Activated naive CD4-positive, alpha-beta T cell (primary cell): ENCODE data around the gene DYDC2.
"Not testable (repeated sequence)": the region's sequence is repeated elsewhere in the genome, so short reads cannot be mapped to it uniquely, and the experiment has no call there.

ENCODE experiments used
- DNase-seq, 4 experiments: peaks; one replicate each; lab custom pipeline; 2025; lab: John Stamatoyannopoulos, UW

The DYDC2 gene, protein sequence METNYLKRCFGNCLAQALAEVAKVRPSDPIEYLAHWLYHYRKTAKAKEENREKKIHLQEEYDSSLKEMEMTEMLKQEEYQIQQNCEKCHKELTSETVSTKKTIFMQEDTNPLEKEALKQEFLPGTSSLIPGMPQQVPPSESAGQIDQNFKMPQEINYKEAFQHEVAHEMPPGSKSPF

DNA sequence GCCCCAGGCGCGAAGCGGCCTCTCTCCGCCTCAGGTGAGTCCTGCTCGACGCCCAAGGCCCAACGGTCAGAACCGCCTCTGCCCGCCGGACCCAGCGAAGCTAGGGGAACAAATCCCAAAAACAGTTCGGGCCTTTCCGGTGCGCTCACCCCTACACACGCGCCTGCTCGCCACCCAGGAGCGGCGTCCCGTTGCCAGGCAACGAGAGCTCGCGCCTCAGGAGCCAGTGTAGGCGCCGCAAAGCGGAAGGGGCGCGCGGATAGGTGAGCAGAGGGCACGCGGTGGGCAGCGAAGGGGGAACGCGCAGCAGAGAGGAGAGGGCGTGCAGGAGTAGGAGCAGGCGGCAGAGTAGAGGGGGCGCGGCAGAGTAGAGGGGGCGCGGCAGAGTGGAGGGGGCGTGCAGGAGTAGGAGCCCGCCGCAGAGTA is at the start of gene DYDC2, which contains the start of gene DYDC1:
TSS of gene DYDC2 (plus strand) at position 219 of the 426 bp plus-strand sequence. CDS start 5,663 bp downstream, outside the sequence.
TSS of gene DYDC1 (minus strand) at position 193 of the 426 bp plus-strand sequence. CDS start 4,154 bp downstream, outside the sequence.
- peak in 2 of 4 experiments; percentile 14 to 54 for DNase-seq

DNA sequence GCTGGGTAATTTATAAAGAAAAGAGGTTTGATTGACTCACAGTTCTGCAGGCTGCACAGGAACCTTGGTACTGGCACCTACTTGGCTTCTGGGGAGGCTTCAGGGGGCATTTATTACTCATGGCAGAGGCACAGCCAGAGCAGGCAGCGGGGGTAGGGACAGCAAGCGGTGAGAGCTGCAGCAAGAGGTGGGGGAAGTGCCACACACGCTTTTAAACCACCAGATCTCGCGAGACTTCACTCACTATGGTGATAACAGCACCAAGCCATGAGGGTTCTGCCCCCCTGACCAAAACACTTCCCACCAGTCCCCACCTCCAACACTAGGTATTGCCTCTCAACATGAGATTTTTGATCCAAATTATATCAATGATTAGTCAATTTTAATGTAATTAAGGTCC is 43.1 kb upstream of the DYDC2 start:
- DNase-seq, result no peak

- no peak for DNase-seq
Observed at GRCh38 chr10:80315391-80315790, 41.2 kb upstream of the DYDC2 start.

DNA sequence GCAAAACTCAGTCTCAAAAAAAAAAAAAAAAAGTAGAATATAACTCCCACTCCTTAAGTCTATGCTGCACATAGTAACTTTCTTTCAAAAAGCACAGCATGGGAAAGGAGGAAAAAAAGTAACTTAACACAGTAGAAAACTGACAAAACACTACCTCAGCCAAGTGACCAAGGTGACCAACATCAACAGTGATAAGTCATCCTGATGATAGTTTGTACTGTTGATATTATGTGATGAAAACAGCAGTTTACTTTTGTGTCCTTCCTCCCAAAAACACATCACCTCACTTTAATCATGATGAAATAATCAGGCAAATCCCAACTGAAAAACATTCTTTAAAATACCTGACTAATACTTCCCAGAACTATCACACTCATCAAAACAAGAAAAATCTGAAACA is 37.8 kb upstream of the DYDC2 start:
- DNase-seq, result no peak

DNA sequence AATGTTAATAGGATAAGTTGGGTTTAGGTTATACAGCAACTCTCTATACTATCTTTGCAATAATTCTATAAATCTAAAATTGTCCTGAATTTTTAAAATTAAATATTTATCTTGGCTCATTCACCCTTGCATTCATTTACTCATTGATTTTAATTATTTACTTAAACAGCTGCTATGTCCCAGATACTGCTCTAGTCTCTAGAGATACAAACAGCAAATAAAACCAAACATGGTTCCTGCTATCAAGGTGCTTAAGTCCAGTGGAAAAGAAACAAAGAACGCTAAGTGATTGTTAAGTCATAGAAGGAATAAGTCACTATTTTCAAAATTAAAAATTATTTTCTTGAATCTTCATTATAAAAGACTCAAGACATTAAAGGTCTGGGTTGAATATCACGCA is 37.3 kb upstream of the DYDC2 start:
- no peak for DNase-seq

DNA sequence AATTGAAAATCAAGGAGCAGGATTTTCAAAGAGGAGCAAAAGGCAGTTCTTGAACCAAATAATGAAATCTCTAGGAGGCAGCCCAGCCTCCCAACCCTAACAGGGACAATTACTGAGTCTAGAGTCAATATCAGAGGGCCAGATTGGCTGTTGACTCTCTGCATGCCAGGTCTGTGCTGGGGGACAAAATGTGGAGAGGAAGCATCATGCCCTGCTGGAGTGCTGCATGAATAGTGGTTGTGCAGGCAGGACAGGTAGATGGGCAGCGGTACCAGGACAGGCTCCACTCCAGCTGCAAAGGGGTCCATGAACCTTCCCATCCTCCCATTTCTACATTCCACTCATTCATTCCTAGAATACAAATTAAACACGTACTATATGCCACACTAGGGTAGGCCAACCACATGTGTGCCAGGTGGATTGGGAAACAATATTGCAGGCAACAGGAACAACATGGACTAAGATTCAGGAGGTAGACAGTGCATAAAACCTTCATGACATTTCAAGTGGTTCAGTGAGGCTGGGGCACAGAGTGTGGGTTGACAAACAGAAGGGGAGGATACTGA is 36.8 kb upstream of the DYDC2 start:
- DNase-seq, result no peak

- DNase-seq, result no peak
Observed at GRCh38 chr10:80320377-80320776, 36.2 kb upstream of the DYDC2 start.

- DNase-seq, result no peak
Observed at GRCh38 chr10:80321183-80321582, 35.4 kb upstream of the DYDC2 start.

GRCh38 chr10:80322158-80322557 is 34.4 kb upstream of the DYDC2 start:
- DNase-seq, result no peak

DNA sequence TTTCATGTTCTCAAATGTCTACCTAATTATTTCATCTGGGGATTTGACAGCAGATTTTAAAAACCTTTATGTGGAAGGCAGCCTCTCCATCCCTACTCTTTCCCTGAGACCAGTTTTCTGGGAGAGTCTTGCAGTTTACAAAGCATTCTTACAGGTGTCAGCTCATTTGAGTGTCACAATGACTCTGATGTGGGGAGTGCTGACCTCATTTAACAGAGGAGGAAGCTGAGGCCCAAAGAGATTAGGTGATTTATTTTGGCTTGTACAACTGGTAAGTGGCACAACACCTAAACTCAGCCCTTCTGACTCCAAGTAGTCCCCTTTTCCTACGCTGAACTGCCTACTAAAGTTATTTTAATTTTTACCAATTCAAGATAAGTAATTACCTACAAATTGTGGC is 33.9 kb upstream of the DYDC2 start:
- DNase-seq, result no peak

DNA sequence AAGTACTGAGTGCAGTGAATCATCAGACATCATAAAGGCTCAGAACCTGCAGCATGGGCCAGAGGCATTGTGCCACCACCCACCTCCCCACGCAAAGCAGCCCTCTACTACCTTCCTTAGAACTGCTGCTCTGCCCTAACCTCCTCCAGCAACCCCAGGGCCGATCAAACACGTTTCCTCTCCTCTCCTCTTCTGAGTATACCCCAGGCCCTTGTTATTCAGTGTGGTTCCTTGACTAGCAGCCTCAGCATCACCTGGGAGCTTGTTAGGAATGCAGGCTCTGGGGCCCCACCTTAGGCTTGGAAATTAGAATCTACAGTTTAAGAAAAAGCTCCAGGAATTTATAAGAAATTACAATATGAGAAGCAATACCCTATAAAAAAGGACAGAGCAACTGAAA is 33.3 kb upstream of the DYDC2 start:
- no peak for DNase-seq

- DNase-seq, result no peak
Observed at GRCh38 chr10:80324086-80324485, 32.5 kb upstream of the DYDC2 start.

GRCh38 chr10:80324891-80325364 is 31.7 kb upstream of the DYDC2 start:
- no peak for DNase-seq

DNA sequence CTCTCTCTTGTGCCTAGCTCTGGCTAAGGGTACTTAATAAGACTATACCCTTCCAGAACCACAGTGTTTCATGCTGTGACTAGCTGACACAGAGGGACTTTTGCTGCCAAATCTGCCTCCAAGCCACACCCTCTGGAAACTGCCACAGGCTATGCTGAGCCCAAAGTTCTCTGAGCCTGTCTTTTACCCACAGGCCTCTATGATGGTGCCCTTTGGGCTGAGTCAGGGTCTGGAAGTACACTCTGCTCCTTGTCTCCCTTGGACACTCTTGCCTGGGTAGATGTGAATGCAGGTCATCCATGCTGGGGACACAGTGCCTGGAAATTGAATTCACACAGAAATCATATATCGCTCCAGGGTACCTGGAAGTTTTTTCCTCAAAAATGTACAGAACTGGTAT is 22.6 kb upstream of the DYDC2 start:
- no peak for DNase-seq

DNA sequence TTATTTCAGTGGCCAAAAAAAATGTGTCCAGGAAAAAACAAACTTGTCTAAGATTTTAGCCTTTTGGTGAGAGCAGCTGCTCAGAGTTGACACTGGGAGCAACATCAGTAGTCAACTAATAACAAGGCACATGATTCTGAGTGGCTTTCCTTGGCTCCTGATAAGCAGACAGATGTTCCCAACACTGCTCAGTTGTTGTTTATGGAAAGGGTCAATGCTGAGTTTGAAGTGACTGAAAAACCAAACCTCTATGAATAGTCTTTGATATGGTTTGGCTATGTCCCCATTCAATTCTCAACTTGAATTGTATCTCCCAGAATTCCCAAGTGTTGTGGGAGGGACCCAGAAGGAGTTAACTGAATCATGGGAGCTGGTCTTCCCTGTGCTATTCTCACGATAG is 12.3 kb upstream of the DYDC2 start:
- DNase-seq, result no peak

- no peak for DNase-seq
Observed at GRCh38 chr10:80344912-80345311, 11.7 kb upstream of the DYDC2 start.

DNA sequence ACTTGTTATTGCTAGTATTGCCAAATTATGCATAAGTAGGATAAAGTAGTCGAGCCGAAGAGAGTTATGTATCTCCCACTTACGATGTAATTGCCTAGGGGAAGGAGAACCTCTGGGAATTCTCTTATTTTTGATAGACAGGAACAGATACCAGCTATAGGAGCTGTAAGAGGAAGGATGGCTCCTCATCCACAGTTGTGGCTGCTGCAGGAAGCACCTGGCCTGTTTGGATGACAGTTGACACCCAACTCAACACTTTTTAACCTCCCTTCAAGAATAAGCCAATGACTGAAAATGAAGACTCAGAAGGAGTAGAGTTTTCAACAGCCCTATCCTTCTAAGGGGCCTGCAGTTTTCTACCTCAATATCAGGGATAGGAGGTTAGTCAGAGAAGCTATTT is 6.3 kb upstream of the DYDC2 start:
- no peak for DNase-seq

GRCh38 chr10:80351220-80351619 is 5.4 kb upstream of the DYDC2 start:
- DNase-seq, result no peak

GRCh38 chr10:80356989-80357850 is 639 bp downstream of the DYDC2 start:
- no peak for DNase-seq

DNA sequence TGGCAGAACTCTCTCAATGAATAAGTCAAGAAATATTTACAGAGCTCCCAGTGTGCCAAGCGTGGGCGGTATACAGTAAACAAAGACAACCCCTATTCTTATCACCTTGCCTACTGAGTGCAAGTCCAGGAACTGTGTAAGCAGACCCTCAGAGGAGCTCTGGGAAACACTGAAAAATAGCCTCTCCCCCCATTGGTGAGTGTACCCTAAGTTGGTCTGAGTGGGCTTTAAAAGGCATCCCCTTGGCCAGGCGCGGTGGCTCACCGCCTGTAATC is 1.2 kb downstream of the DYDC2 start:
- DNase-seq, result no peak

DNA sequence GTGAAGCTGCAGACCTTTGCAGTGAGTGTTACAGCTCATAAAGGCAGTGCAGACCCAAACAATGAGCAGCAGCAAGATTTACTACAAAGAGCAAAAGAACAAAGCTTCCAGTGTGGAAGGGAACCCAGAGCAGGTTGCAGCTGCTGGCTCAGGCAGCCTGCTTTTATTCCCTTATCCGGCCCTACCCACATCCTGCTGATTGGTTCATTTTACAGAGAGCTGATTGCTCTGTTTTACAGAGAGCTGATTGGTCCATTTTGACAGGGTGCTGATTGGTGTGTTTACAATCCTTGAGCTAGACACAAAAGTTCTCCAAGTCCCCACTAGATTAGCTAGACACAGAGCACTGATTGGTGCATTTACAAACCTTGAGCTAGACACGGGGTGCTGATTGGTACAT is 2.3 kb downstream of the DYDC2 start:
- DNase-seq, result not testable (repeated sequence)

DNA sequence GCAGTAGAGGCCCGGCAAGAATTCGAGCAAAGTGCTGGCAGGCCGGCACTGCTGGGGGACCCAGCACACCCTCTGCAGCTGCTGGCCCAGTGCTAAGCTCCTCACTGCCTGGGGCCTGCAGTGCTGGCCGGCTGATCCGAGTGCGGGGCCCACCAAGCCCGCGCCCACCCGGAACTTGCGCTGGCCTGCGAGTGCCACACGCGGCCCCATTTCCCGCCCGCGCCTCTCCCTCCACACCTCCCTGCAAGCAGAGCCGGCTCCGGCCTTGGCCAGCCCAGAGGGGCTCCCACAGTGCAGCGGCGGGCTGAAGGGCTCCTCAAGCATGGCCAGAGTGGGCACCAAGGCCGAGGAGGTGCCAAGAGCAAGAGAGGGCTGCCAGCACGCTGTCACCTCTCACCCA is 3.1 kb downstream of the DYDC2 start:
- no peak for DNase-seq

DNA sequence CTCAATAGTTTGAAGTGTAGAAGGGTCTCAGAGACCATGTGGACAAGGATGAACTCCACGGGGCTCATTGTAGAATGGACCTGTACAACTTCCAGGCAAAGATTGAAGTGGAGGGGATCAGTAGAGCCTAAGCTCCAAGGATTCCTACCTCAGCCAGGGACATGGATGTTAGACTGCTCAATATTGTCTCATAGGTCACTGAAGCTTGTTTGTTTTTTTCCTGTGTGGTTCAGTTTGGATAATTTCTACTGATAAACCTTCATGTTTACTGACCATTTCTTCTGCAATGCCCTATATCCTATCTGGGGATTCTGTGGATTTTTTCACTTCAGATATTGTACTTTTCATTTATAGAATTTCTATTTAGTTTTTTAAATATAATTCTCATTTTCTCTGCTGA is 8.9 kb downstream of the DYDC2 start:
- DNase-seq, result no peak
